HG02981 (cell line): Measurements from ENCODE around the gene CHRNA1.

Experiments
- ATAC-seq: cut with Tn5 transposase; IDR thresholded peaks from one replicate; pipeline ENCODE4 v1.9.1; 2021; ENCODE audit warnings: mild to moderate bottlenecking, moderate library complexity; ENCODE audit not compliant: unreplicated experiment

The CHRNA1 gene

GRCh38 chr2:174761837-174762236, 2.4 kb downstream of the CHRNA1 start:
- no peak for ATAC-seq

- no peak for ATAC-seq
Observed at GRCh38 chr2:174760845-174761473, 3.3 kb downstream of the CHRNA1 start.

GRCh38 chr2:174759381-174760065, 4.7 kb downstream of the CHRNA1 start:
- ATAC-seq: no peak

- no peak for ATAC-seq
Observed at GRCh38 chr2:174756743-174757142, 7.5 kb downstream of the CHRNA1 start.

GRCh38 chr2:174753038-174753633, 11.1 kb downstream of the CHRNA1 start:
- ATAC-seq: peak; percentile 7

- peak; percentile 90 for ATAC-seq
Observed at GRCh38 chr2:174752403-174753037, 11.8 kb downstream of the CHRNA1 start.

- peak; percentile 52 for ATAC-seq
Observed at GRCh38 chr2:174750923-174751441, 13.3 kb downstream of the CHRNA1 start.

GRCh38 chr2:174749793-174750192, 14.5 kb downstream of the CHRNA1 start:
- no peak for ATAC-seq

GRCh38 chr2:174748948-174749347, 15.3 kb downstream of the CHRNA1 start:
- ATAC-seq: no peak

GRCh38 chr2:174745142-174745541, 19.1 kb downstream of the CHRNA1 start:
- no peak for ATAC-seq

- ATAC-seq: no peak
Observed at GRCh38 chr2:174744111-174744510, 20.2 kb downstream of the CHRNA1 start.

GRCh38 chr2:174740721-174741120, 23.6 kb downstream of the CHRNA1 start:
- ATAC-seq: no peak

GRCh38 chr2:174738841-174739240, 25.4 kb downstream of the CHRNA1 start:
- no peak for ATAC-seq

- no peak for ATAC-seq
Observed at GRCh38 chr2:174731546-174731945, 32.7 kb downstream of the CHRNA1 start.

- no peak for ATAC-seq
Observed at GRCh38 chr2:174730698-174731018, 33.6 kb downstream of the CHRNA1 start.

- no peak for ATAC-seq
Observed at GRCh38 chr2:174729797-174730697, 34.2 kb downstream of the CHRNA1 start.

- no peak for ATAC-seq
Observed at GRCh38 chr2:174728096-174728495, 36.2 kb downstream of the CHRNA1 start.

GRCh38 chr2:174726212-174726611, 38.1 kb downstream of the CHRNA1 start:
- ATAC-seq: no peak

GRCh38 chr2:174722942-174723592, 41.2 kb downstream of the CHRNA1 start:
- no peak for ATAC-seq

GRCh38 chr2:174719016-174719415, 45.3 kb downstream of the CHRNA1 start:
- no peak for ATAC-seq
